Measurements from ENCODE around the gene CLTB.
"Not testable (repeated sequence)": the region's sequence is repeated elsewhere in the genome, so short reads cannot be mapped to it uniquely, and the experiment has no call there.

CLTB gene, protein sequence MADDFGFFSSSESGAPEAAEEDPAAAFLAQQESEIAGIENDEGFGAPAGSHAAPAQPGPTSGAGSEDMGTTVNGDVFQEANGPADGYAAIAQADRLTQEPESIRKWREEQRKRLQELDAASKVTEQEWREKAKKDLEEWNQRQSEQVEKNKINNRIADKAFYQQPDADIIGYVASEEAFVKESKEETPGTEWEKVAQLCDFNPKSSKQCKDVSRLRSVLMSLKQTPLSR

DNA sequence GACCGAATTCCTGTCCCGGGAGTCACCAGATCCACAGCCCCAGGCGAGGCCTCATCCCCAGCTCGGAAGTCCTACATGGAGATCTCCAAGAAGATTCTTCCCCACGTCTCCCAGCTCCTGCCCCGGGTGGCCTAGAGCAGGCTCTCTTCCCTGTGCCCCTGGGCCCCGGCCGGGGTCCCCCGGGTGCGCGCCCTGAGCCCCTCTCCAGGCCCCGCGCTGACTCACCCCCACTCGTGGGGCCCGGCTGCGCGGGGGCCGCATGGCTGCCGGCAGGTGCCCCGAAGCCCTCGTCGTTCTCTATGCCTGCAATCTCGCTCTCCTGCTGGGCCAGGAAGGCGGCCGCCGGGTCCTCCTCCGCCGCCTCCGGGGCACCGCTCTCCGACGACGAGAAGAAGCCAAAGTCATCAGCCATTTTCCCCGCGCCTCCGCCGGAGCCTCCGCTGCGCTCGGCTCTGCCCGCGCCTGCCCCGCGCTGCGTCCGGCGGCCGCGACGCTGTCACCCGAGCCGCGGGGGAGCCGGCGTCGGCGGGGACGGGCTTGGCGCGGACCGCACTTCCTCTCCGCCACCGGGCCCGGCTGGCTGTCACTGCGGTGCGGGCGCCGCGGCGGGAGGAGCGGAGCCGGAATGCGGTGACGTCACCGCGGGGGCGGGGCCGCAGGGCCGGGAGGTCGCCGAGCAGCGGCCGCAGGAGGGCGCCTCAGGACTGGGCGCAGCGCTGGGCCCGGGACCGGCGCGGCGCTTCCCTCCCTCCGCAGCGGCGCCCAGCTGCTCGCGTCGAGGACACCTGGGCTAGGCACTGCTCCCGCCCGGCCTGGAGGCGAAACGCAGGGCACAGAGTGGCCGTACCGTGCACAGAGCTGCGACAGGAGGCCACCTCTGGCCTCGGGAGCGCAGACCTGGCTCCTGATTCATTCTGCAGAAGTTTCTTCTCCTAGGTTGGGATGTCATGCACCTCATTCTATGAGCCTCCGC is at the start of gene CLTB:
CLTB (minus strand) TSS at position 588 of the 973 bp plus-strand sequence; CDS start at position 412, 176 bp downstream.
- peak; percentile 96 for DNase-seq

DNA sequence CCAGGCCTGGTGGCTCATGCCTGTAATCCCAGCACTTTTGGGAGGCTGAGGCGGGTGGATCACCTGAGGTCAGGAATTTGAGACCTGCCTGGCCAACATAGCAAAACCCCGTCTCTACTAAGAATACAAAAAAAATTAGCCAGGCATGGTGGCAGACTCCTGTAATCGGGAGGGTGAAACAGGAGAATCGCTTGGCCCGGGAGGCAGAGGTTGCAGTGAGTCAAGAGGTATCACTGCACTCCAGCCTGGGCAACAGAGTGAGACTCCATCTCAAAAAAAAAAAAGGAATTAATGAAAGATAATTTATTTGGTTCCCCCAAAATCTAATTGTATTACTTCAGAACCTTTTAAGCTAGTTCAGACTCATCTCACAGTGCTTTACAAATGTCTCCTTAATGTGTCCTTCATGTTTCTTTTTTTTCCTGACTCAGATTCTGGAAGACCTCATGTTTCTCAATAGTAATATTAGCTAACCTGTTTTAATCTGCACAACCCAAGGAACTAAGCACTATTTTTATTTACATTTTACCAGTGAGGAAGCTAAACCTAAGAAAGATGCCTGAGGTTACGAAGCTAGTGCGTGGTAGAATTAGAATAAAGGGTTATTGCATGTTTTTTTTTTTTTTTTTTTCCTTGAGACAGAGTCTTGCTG is 46.9 kb upstream of the CLTB start:
- DNase-seq = no peak

DNA sequence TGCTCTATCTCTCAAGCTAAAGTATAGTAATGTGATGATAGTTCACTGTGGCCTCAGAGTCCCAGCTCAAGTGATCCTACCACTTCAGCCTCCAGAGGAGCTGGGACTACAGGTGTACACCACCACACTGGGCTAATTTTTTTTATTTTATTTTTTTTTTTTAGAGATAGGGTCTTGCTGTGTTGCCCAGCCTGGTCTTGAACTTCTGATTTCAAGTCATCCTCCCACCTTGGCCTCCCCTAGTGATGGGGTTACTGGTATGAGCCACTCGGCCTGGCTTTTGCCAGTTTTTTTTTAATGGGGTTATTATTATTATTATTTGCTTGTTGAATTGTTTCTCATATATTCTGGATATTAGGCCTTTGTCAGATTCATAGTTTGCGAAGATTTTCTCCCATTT is 45.0 kb upstream of the CLTB start:
- DNase-seq = no peak

DNA sequence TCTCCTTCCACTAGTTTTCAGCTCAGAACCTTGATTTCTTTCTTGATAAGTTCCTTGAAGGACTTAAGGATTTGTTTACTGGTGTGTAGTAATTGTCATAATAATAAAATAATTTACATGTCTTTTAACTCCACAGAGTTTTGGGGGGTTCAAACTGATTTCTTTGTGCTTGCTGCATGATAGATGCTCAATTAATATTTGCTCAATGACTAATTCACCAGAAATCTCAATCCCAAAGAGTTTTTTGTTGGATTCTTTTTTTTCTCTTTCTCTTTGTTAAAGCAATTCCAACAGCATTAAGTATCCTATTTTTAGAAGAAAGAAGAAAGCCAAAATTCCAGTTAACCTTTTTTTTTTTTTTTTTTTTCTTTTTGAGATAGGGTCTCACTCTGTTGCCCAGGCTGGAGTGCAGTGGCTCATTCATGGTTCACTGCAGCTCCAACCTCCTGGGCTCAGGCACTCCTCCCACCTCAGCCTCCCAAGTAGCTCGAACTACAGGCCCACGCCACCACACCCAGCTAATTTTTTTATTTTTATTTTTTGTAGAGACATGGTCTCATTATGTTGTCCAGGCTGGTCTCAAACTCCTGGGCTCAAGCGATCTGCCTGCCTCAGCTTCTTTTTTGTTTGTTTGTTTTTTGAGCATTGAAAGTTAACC is 42.7 kb upstream of the CLTB start:
- DNase-seq = no peak

DNA sequence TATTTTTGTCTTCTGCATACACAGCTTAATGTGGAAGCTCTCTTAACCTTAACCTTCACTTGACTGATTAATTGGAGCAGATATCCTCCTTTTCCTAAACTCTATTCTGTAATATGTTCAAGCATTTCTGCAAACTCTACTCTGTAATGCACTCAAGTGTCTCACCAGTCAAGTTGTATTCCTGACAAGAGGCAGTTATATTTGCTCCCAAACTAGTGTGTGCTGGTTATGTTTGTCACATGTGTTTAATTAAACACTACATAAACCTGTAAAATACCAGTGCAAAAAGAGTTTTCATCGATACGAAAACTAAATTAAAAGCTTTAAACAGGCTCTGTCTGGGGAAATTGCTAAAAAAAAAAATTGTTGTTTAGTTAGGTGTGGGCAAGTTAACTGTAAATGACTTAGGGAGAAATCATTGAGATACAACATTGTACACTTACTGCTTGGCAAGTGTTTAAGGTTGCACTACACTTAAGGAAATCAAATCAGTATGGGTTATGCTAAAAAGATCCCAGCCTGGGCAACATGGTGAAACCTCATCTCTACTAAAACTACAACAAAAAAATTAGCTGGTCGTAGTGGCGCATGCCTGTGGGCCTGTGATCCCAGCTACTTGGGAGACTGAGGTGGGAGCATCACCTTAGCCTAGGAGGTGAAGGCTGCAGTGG is 38.5 kb upstream of the CLTB start:
- no peak for DNase-seq

DNA sequence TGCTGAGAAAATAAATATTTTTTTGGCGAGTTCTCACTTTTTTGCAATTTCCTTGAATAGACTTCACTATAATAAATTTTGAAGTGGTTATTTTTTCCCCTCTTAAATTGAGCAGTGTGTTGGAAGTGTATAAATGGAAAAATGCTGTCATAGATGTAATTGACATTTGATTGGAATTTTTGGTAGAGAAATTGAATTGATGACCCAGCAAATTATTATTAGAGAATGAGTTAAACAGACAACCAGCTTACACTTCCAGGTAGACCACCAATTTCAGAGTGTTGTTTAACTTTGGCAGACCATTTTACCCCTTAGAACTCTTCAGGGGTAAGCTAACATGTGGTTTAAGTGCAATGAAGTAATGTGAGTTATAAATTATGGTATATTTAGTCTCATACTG is 33.7 kb upstream of the CLTB start:
- no peak for DNase-seq

DNA sequence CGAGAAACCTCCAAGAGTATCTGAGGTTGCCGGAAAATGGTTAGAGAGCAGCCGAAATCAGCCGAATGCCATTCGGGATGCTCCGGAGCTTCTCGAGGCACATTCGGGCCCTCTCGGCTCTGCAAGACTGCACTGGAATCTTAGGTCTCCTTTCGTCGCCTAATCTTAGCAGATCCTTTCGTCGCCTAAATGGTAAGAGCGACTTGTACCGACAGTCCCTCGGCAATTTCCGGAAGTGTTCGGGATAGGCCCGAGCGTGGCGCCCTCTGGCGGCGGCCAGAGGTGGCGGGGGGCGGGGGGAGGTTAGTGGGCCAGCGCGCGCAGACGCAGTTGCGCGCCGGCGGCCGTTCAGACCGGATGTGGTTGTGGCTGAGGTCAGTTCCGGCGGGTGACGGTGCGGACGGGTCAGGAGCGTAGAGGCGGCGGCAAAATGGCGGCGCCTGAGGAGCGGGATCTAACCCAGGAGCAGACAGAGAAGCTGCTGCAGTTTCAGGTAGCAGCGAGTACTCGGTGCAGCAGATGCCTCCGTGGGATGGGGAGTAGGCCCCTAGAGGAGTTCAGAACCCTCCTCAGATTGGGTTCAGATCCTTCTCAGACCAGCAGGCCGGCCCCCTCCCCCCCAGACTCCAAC is 31.8 kb upstream of the CLTB start, which contains the start of gene FAF2:
FAF2 (plus strand) TSS at position 408 of the 631 bp plus-strand sequence; CDS start at position 431, 23 bp downstream.
- DNase-seq = peak; percentile 98

DNA sequence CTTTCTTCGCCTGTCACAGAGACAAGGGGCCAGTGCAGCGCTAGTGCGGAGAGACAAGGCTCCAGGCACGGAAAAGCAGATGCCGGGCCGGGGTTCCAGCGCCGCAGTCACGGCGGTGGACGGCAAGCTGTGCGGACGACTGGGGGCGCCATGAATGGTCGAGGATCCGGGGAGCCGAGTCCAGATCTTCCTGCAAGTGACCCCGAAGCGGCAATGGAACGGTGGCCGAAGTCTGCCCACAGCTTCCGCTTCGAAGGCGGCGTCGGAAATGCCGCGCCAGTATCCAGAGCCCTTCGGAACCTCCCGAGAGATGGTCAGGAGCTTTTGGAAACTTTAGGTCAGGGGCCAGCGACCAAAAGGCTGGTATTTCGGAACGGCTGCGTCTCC is 31.2 kb upstream of the CLTB start:
- no peak for DNase-seq

DNA sequence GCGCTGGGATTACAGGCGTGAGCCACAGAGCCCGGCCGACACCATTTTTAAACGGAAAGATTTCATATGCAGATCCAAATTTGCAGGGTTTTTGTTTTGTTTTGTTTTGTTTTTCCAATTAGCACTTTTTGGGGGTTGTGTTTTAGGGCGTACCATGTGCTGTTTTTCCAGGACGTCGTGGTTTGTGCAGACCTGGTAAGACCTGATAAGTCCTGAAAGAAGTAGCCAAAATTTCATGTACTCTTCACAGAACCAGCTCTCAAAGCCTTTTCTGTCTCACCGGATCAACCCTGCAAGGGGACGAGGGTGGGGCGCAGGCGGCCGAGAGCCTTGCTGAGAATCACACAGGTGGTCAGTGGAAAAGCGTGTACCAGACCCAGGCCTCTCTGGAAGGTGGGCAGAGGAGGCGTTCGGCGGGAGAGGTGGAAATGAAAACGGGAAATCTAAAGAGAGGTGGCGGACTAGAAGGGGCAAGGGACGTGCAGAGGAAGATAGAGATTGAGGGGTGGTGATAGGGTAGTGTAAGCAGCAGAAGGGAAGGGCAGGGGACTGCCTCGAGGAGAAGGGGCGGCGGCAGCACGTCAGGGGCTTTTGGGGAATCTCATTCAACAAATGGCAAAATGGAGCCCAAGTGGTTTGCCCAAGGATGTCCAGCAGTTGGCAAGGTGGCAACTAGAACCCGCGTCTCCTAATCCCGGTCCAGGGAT is 30.7 kb upstream of the CLTB start:
- peak; percentile 5 for DNase-seq

DNA sequence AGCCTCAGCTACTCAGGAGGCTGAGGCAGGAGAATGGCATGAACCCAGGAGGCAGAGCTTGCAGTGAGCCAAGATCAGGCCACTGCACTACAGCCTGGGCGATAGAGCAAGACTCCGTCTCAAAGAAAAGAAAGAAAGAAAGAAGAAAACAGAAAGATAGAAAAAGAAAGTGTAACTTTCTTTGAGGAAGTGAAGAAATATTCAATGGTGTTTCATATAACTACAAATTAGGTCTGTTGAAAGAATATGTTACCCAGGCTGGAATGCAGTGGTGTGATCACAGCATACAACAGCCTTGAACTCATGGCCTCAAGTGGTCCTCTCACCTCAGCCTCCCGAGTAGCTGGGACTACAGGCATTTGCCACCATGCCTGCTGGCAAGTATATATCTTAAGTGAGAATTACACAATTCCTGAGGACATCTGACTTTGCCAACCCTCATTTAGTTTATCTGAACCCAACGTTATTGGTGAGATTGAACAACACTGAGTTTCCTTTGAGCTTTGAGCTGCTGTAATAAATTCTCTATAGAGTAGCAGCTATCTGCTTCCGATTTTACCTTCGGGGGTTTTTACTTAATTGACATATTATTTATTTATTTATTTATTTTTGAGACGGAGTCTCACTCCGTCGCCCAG is 29.8 kb upstream of the CLTB start:
- DNase-seq = peak; percentile 15

DNA sequence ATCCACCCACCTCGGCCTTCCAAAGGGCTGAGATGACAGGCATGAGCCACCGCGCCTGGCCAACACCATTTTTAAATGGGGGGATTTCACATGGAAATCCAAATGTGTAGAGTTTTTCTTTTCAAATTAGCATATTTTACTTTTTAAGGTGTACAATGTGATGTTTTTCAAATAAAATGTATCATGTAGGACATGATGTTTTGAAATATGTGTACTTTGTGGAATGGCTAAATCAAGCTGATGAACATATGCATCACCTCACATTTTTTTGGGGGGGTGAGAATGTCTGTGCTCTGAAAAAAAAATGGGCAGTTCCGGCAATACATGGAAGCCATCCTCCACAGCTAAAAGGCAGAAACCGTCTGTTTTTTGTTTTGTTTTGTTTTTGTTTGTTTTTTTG is 28.4 kb upstream of the CLTB start:
- DNase-seq = no peak

DNA sequence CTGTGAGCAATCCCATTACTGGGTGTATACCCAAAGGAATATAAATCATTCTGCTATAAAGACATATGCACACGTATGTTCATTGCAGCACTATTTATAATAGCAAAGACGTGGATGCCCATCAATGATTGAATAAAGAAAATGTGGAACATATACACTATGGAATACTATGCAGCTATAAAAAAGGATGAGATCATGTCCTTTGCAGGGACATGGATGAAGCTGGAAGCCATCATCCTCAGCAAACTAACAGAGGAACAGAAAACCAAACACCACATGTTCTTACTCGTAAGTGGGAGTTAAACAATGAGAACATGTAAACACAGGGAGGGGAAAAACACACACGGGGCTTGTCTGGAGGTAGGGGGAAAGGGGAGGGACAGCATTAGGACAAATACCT is 26.6 kb upstream of the CLTB start:
- not testable (repeated sequence) for DNase-seq

DNA sequence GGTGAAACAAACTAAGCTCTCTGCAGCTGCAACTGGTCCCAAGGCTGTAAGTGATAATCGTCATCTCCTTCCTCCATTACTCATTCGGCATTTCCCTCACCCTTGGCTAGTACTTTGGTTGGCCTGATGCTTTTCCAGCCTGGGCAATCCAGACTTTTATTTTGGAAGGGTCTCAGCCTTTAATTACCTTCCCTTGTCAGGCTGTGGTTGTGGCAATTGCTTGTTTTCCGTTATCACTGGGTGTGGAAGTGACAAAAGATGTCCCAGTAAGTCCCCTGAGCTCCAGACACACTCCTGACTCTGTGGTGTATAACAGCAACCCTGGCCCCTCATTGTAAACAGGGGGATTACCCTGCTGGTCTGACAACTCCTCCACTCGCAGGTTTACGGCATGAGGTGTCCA is 25.6 kb upstream of the CLTB start:
- peak; percentile 9 for DNase-seq

DNA sequence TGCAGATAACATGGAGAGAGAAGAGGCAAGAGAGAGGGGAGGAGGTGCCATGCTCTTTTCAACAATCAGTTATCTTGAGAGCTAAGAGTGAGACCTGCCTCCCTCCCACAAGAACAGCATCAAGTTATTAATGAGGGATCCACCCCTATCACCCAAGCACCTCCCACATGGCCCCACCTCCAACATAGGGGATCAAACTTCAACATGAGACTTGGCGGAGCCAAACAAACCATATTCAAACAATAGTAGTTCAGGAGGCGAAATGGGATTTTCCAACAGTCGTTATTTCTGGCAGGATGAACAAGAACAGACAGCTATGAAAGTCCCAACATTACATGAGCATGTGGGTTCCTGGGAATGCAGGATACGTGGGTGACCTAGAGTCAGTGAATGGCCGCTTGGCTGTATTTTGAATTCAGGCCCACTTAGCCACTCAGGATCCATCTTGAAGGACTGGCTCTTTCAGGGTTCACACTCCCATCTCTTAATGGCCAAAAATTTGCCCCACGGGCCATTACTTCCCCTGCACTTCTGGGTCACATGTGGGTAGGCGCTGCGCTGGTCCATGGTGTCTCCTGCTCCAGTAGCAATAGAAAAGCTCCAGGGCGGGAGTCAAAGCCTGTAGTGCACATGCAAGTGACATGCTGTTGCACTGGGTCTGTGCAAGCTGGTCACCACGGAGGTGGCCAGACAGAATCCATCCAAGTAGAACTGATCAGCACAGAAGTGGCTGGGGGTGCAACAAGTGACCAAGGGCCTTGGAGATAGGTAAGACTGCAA is 24.8 kb upstream of the CLTB start:
- no peak for DNase-seq

DNA sequence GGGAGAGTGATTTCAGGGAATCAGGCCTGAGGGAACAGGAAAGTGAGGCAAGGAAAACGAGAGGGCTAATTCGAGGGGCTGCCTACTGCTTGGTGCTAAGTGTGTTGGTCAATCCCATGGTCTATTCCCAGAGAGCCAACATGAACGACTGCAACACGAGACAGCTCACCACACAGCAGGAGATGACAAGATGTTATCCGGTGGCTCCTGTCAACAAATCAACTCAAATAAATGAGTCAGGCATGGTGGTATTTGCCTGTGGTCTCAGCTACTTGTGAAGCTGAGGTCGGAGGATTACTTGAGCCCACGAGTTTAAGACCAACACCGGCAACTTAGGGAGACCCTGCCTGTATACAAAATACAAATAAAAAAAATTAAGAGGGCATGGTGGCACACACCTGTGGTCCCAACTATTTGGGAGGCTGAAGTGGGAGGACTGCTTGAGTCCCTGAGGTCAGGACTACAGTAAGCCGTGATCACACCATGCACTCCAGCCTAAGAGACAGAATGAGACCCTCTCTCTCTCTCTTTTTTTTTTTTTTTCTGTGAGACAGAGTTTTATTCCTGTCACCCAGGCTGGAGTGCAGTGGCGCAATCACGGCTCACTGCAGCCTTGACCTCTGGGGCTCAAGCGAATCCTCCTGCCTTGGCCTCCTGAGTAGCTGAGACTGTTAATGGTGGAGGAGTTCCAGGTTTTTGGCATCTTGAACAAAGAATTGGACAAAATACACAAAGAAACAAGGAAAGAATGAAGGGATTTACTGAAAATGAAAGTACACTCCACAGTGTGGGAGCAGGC is 22.8 kb upstream of the CLTB start:
- no peak for DNase-seq

DNA sequence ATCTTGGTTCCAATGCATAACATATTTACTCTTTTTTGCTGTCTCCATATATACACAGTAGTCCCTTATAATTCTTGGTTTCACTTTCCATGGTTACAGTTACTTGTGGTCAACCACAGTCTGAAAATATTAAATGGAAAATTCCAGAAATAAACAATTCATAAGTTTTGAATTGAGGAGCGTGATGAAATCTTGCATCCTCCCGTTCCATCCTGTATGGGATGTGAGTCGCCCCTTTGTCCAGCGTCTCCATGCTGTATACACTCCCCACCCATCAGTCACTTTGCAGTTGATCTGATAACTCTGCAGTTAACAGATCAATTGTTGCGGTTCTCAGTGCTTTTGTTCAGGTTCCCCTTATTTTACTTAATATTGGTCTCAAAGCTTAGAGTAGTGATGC is 20.3 kb upstream of the CLTB start:
- peak; percentile 46 for DNase-seq

DNA sequence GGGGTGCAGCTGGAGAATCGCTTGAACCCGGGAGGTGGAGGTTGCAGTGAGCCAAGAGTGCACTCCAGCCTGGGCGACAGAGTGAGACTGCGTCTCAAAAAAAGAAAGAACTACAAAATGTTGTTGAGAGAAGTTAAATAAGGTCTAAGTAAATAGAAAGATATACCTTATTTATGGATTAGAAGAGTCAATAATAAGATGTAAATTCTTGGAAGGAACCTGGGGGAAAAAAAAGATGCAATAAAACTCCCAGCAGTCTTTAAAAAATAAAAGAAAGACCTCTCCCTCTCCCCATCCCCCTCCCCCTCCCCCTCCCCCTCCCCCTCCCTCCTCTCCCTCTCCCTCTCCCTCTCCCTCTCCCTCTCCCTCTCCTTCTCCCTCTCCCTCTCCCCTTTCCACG is 16.4 kb upstream of the CLTB start:
- DNase-seq = no peak

DNA sequence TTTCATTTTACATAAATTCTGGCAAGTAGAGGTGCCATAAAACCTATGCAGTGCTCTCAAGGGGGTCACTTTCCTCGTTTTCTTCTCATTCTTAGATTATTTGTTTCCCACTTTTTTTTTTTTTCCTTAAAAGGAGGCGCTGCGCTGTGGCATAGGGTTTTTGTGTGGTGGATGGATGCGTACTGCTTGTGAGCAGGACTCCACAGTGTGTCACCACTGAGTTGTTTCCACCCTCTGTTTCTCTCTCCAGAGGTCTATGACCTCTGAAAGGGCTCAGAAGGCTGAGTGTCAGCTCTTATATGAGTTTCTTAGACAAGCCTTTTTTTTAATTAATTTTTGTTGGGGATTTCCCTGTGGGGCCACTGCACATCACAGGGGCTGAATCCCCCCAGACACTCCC is 13.6 kb upstream of the CLTB start:
- DNase-seq = no peak

DNA sequence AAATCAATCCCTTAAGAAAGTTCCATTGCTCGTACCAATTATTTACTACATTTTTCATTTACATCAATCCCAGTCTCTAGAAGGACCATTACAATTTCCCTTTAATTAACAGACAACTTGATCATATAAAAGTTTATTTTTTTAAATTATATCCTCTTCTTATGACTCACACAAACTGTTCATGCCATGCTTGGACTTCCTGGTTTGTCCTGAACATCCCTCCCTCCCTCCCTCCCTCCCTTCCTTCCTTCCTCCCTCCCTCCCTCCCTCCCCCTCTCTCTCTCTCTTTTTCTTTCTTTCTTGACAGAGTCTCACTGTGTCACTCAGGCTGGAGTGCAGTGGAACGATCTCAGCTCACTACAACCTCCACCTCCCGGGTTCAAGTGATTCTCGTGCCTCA is 11.6 kb upstream of the CLTB start:
- DNase-seq = no peak
